ENCODE data around the gene SLITRK3. TPM values are rescaled to one million over a fixed set of nuclear protein-coding genes. Genes with fewer than 3 reads are reported as not detected.
"Not testable (repeated sequence)": the region's sequence is repeated elsewhere in the genome, so short reads cannot be mapped to it uniquely, and the experiment has no call there.

SLITRK3 gene
- total RNA-seq, 1 donor from 2014 or later, result not detected

DNA sequence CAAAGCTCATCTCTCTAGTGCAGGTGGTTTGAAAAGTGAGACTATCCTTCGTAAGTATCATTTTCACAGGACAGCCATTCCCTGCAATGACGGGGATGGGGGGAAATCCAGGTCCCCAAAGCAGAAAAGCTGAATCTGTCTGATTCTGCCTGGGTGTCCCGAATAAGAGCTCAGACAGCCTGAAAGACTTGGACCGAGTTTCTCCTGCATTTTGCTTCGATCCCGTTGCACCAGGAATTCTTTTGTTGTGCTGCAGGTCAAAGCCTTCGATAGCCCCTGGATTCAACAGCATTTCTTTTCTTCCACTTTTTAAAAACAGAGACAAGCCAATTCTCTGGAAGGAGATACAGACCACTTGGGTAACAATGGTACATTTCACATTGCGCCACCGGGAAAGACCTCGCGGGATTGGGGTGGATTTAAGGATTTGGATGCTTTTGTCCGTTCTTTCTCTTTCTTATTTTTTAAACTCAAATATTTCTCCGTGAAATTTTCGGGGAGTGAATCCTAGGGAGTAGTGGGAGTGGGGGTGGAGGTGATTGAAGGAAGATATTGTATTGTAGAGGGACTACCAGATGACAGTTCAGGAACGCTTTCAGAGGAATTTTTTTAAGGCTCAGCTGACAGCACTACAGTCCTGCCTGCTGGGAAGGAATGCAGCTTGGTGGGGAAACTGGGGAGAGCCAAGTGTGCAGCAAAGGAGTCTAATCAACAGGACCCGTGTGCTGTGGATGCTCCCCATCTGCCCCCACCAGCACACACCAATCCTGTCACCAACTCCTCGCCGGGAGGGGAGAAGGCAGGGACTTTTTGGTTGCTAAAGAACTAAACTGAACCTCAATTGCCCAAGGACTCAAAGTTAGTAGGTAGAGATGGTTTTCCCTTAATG lies 2.6 kb downstream of the SLITRK3 start:
- no peak for DNase-seq (ENCODE audit: low spot score)

- no peak for DNase-seq (ENCODE audit: low spot score)
Observed at GRCh38 chr3:165192610-165193192, 3.5 kb downstream of the SLITRK3 start.

DNA sequence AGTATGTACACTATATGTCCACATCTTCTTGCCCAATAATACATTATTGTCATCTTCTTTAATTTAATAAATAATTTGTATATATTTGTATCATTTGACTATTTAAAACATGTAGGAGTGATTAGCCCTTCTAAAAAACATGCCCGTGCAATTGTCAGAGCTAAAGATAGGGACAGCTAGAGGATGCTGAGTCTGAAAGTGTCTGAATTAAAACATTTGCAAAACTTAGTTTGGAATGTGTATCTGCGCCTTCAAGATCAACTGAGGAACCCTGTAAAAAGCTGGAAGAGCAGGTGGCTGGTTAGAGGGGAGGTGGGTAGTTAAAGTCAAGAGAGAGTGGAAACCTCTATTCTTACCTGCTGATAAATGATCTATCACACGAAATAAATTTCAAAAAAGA lies 4.7 kb downstream of the SLITRK3 start:
- no peak for DNase-seq (ENCODE audit: low spot score)

- no peak for DNase-seq (ENCODE audit: low spot score)
Observed at GRCh38 chr3:165188452-165188851, 7.7 kb downstream of the SLITRK3 start.

- no peak for DNase-seq (ENCODE audit: low spot score)
Observed at GRCh38 chr3:165185707-165186327, 10.4 kb downstream of the SLITRK3 start.

DNA sequence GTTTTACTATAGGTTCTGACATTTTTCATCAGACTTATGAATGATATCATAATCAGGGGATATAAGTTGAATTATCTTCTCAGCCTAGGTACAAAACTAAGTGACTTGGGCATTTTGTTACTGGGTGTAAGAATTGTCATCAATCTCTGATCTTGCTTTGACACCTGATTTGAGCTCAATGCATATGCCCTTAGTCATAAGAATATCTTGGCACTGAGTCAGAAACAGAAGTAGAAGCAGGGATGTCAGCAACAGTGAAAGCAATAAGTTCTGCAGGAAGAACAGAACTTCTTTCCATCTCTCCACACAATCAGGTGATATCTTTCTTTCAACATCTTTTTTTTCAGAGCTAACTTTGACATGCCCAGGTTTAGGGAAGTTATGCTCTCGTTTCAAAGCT lies 14.6 kb downstream of the SLITRK3 start:
- DNase-seq (ENCODE audit: low spot score), result no peak

DNA sequence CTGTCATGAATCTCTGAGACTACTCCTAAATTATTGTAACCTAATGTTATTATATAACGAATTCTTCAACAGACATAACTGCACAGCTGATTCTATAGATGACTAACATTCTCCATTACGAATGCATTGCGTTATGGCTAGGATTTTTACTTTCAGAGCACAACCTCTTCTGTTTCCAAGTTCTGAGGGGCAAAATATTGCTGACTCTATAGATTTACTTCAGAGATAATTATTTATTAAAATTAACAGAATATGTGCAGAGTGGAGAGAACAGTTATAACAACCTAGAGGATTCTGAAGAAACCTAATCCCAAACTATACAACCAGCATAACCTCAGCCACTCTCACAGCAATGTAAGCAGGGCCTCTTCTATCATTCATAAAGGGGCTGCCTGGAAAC lies 25.9 kb downstream of the SLITRK3 start:
- DNase-seq (ENCODE audit: low spot score), result no peak

- DNase-seq (ENCODE audit: low spot score), result no peak
Observed at GRCh38 chr3:165169368-165169767, 26.8 kb downstream of the SLITRK3 start.

- DNase-seq (ENCODE audit: low spot score), result no peak
Observed at GRCh38 chr3:165162883-165163282, 33.3 kb downstream of the SLITRK3 start.

DNA sequence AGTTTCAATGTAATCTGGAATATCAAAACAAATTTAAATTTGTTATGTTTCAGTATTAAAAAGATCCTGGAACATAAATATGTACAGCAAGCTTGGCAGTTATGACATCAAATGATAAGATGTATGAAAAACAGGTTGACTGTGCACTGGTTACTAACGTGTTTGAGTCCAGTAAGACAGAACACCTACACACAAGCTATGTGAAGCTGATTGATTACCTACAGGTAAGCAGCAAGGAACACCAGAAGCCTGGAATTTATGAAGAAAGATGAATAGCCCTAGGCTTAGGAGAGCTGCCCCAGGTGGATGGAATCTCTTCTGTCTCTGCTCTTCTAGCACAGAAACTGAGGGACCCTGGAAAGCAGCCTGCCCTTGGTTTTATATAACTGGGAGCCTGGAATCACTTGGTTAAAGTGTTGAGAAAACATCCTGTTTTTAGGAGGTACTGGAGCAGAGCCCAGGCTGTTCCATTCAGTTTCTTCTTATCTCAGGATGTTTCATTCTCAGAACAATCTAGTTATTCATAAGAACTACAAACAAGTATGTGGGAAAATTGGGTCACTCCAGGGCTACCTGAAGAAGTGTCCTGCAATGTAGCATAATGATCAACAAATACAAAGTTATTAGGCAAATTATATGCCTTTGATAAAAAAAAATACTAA lies 36.3 kb downstream of the SLITRK3 start:
- DNase-seq (ENCODE audit: low spot score), result no peak

DNA sequence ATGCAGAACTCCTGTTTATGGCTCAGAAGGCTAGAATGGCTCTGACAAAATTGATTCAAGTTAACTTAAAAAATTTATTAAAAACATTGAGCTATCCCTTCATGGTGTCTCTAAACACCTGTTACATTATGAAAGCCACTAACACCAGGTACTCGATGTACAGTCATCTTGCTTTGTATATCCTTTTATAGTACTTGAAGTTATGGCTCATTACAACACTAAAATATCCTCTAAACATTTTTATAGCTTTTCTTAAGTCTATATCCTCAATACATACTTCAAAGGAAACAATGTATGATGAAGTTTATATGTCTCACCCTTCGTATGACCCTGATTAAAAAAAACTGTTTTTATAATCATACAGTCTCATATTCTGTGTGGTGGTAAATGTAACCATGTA lies 38.2 kb downstream of the SLITRK3 start:
- no peak for DNase-seq (ENCODE audit: low spot score)

DNA sequence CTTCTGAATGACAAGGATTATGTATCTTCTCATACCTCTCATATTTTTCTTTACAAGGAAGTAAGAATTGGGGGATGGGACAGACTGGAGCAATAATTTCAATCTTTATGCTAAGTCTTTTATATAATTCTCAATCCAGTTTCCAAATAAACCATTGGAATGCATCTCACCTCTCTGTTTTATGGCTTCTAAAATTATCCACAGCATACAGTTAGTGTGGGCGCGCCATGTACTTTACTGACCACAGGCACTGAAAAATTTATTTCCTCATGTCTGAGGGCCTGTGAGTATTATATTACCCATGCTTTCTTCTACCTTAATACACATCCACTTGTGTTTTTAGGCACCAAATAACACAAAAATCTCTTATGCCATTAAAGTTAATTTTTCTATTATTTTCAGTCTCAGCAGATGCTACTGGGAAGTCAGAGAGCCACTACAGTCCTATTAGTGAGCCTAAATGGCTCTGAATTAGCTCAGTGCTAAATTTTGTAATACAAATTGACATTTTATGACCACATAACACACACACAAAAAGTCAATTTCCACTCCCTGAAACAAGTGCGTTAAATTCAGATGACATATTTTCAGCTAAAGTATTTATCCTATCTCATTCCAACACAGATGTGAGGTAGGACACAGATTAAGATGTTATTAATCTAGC lies 39.3 kb downstream of the SLITRK3 start:
- DNase-seq (ENCODE audit: low spot score), result no peak

DNA sequence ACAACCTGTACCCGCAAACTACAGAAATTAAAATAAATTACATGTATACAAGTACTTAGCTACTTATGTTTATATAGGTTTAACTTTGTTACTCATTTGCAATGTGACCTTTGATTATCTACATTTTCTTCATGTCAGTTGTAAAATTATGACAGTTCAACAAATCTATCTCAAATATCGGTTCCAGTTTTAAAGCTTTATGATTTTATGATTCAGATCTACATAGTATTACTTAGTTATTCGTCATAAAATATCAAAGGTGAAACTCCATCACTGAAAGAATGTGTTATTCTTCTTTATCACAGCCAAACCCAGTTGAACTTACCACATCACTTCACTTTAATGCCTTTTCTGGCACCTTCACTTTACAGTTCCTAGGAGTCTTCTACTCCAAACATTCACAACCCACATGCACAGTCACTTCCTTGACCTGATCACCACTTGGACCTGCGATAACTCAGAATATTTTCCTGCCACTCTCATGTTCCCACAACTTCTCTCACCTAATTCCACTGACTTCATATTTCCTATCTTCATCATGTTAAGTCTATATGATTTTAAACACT lies 47.2 kb downstream of the SLITRK3 start:
- no peak for DNase-seq (ENCODE audit: low spot score)

GRCh38 chr3:165144271-165144670 lies 51.9 kb downstream of the SLITRK3 start:
- DNase-seq (ENCODE audit: low spot score), result no peak

DNA sequence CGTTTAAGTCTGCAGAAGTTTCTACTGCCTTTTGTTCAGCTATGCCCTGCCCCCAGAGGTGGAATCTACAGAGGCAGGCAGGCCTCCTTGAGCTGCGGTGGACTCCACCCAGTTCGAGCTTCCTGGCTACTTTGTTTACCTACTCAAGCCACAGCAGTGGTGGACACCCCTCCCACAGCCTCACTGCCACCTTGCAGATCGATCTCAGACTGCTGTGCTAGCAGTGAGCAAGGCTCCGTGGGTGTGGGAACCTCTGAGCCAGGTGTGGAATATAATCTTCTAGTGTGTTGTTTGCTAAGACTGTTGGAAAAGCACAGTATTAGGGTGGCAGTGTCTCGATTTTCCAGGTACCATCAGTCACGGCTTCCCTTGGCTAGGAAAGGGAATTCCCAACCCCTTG lies 56.3 kb downstream of the SLITRK3 start:
- not testable (repeated sequence) for DNase-seq (ENCODE audit: low spot score)

Other genes starting within 250 kb of the SLITRK3 start
- 1.0 TPM for gene SI, start 117.9 kb downstream of the SLITRK3 start, total RNA-seq